NCI-H69 (cell line): ENCODE data around the gene TBC1D24.

Experiments
- DNase-seq: peaks from one replicate; lab custom pipeline; 2025; lab: John Stamatoyannopoulos, UW

Gene TBC1D24

DNA sequence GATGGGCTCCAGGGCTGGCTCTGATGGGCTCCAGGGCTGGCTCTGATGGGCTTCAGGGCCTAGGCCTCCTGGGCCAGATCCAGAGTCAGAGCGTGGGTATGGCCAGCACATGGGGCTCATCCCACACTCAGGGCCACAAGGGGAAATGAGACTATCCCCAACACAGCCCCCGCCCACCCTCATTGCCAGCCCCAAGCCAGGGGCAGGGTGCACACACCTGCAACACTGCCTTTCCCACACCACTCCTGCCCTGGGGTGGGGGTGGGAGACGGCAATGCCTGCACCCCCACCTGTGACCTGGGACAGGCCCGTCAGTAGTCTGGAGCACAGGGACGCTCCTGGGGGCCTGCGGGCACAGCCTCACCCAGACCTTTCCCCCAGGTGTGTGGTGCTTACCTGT lies 24.5 kb downstream of the TBC1D24 start:
- no peak for DNase-seq

DNA sequence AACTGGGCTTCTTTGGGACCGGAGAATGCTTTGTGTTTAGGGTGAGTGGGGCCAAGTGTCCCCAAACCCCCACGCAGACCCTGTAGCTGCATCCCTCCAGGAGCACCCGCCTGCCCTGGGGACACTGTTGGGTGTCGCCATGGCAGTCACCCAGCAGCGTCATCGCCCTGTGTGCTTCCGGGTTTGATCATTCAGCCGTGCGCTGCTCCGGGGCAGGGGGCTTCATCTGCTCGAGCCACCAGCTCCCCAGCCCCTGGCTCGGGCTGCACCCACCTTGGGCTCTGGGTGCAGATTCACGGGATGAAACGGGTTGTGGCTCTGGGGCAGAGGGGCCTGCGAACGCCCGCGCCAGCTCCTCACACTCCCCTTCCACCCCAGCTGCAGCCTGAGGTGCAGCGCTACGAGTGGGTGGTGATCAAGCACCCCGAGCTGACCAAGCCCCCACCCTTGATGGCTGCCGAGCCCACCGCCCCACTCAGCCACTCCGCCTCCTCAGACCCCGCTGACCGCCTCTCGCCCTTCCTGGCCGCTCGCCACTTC lies 25.0 kb downstream of the TBC1D24 start:
- DNase-seq, result no peak

DNA sequence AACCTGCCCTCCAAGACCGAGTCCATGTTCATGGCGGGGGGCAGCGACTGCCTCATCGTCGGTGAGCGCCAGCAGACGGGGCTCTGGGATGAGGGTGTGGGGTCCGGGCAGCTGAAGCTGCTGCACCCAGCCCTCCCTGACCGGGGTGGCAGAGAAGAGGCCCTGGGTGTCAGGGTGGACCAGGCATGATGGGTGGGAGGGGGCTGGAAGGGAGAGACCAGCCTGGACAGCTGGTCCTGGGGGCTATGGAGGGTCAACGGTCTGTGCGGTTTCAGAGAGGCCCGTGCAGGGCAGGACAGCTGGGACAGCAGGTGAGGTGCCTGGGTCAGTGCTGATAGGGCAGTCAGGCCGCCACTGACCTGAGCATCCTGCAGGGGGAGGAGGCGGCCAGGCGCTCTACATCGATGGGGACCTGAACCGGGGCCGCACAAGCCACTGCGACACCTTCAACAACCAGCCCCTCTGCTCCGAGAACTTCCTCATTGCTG lies 25.5 kb downstream of the TBC1D24 start:
- no peak for DNase-seq

DNA sequence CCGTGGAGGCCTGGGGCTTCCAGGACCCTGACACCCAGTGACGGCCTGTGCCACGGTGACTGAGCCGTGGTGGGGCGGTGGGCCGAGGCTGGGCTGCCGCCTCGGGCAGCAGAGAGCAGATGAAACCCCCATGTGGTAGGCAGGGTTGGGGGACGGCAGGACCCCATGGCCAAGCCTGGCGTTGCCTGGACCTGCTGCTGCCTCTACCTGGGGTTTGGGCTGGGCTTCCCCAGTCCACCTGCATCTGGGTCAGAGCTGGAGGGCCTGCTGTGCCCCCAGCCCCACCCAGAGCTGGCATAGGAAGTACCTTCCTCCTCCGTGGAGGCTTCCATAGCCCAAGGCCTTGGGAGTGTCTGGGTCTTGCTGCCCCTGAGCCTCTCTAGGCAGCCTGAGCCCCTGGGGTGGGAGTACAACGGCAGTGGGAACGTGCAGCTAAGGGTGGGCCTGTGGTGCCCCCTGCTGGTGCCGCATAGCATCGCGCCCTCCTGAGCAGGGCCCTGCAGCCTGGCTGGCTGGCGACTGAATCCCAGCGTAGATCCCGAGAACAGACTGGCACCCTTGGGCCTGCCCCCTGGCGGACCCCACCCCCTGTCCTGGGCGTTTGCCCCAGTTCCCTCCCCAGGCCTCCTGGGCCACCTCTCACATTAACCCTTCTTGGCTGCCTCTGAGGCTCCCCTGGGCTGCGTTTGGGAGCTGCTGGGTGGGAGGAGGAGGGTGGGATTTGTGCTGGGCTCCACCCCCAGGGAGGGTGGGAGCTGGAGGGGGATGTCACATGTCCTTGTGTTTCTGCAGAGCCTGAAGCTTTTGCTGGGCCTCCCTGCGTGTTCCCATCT lies 26.2 kb downstream of the TBC1D24 start:
- DNase-seq, result peak; percentile 85

GRCh38 chr16:2501946-2502895 lies 27.3 kb downstream of the TBC1D24 start:
- no peak for DNase-seq

GRCh38 chr16:2505695-2506094 lies 30.8 kb downstream of the TBC1D24 start:
- DNase-seq, result no peak

- no peak for DNase-seq
Measured at GRCh38 chr16:2507052-2507659, 32.2 kb downstream of the TBC1D24 start.

DNA sequence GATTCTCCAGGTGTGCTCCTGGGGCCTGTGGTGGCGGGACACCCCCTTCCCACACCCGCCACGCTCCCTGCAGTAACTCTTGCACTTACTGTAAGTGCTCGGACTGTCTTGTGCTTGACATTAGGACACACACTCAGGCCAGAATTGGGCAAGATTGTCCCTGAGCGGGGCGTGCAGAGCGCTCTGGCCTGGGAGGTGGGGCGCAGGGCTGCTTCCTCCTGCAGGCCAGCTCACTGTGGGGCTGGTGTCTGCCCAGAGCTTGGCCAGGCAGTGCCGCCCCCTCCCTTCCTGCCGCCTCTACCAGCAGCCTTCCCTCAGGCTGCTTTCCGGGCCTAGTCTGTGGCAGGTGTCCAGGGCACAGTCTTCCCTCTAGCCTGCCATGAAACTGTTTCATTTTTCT lies 32.7 kb downstream of the TBC1D24 start:
- DNase-seq, result no peak

GRCh38 chr16:2508722-2509400 lies 33.9 kb downstream of the TBC1D24 start:
- no peak for DNase-seq

GRCh38 chr16:2511128-2511800 lies 36.3 kb downstream of the TBC1D24 start:
- peak; percentile 19 for DNase-seq

- DNase-seq, result no peak
Measured at GRCh38 chr16:2511996-2512734, 37.2 kb downstream of the TBC1D24 start.

DNA sequence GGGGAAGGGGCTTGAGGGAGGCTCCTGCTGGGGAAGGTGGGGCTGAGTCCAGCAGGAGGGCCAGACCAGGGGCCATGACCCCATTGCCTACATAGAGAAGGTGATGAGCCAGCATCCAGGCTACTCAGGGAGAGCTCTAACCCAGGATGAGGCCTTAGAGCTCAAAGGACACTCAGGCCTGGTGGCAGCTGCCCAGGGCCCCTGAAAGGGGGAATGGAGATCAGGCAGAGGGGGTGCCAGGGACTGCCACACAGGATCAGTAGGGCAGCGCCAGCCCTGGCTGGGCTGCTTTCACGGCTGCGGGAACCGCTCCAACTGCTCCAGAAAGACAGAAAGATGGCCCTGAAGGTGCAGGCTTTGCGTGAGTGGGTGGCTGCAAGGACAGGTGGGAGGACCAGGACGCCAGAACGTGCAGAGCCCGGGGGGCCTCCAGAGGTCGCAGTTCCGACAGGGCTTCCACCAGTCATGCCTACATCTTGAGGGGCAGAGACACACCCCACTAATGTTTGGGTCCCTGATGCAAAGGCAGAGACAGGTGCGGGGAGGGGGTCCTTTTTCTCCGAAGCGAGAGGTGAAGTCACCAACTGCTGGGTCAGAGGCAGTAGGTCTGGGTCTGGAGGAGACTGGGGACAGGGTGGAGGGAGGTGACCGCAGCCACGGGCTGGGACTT lies 37.9 kb downstream of the TBC1D24 start:
- DNase-seq, result peak; percentile 63

GRCh38 chr16:2513405-2514332 lies 38.7 kb downstream of the TBC1D24 start, which contains the start of gene ATP6V0C:
TSS of gene ATP6V0C (plus strand) at chr16:2513952. CDS start at chr16:2514104, 152 bp downstream.
- DNase-seq, result peak; percentile 97

GRCh38 chr16:2514333-2515179 lies 39.6 kb downstream of the TBC1D24 start:
- peak; percentile 56 for DNase-seq

DNA sequence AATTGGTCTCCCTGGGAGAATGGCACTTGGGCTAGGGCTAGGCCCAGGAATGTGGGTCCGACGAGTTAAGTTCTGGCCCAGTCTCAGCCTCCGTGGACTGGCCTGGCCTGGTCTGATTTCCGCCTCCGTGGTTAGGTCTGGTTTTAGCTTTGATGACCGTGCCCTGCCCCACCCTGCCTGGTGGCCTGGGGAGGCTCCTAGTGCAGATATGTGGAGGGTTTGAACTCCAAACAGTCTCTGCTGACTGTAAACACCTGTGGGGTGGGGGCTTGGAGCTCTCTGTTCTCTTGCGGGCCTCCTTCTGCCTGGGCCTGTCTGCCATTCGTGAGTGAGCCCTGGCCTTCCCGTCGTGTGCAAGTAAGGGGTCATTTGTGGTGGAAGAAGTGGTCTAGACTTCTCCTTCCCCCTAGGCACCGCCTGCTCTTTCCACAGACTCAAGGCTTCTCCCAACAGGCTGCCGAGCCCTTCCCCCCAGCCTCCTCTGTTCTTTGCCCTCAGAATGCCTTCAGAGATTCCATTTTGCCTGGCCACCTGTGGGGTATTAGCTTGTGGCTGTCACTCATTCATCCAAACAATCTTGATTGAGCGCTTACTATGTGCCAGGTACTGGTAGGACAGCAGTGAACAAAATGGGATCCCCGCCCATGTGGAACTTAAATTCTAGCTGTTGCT lies 40.4 kb downstream of the TBC1D24 start:
- DNase-seq, result no peak

DNA sequence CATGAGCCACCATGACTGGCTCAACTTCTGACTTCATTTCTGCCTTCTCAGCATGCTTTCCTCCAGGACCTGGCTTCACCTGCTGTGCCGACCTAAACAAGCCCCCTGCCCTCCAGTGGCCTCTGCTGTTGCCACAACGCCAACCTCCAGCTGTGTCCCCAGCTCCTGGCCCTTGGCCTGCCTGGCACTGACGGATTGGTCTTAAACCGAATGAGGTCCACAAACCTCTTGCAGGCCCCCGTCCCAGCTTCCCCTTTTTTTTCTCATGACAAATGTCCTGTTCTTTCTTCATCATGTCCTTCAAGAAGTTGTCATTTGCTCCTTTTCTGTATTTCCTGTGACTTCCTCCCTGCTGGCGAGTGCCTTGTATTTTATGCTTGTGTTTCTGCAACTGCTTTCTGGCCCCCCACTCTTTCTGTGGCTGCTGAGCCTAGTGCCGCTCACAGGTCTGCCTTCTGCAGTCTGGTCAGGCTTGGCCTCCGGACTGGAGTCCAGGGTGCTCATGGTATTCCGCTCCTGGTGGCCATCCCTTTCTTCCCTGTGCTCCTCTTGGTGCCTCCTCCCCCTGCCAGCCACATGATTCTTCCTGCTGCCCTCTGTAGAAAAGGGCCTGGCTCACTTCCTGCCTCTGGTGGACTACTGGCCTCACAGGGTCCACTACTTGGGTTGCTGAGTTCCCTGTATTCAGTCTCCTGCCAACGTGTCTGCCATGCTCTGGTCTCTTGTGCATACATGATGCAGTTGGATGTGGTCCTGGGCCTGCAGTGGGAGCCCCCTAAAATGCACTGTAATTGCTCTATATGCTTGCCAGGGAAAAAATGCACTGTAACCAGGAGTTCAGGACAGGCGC lies 41.7 kb downstream of the TBC1D24 start:
- DNase-seq, result no peak
